Measurements from ENCODE around the gene CTNNBL1.

The CTNNBL1 gene

GRCh38 chr20:37846573-37846972 lies 152.7 kb downstream of the CTNNBL1 start:
- DNase-seq (ENCODE audit: low read depth) = no peak
- H3K4me3 ChIP-seq (ENCODE audit: low read depth, low read length) = no peak overlapping the region
- no peak for TF ChIP-seq CTCF (IDR thresholded peaks at IDR 0.05; ENCODE audit: low read depth, low read length, missing control alignments)
- in situ Hi-C loops (cut with HindIII; ENCODE audit: low sequenced_read_pairs) = no loop called here

GRCh38 chr20:37848706-37849105 lies 154.9 kb downstream of the CTNNBL1 start:
- in situ Hi-C loops (cut with HindIII; ENCODE audit: low sequenced_read_pairs) = no loop called here
- no peak for DNase-seq (ENCODE audit: low read depth)
- H3K4me3 ChIP-seq (ENCODE audit: low read depth, low read length) = no peak overlapping the region
- TF ChIP-seq CTCF (IDR thresholded peaks at IDR 0.05; ENCODE audit: low read depth, low read length, missing control alignments) = no peak

GRCh38 chr20:37849156-37849555 lies 155.3 kb downstream of the CTNNBL1 start:
- in situ Hi-C loops (cut with HindIII; ENCODE audit: low sequenced_read_pairs) = no loop called here
- DNase-seq (ENCODE audit: low read depth) = no peak
- TF ChIP-seq CTCF (IDR thresholded peaks at IDR 0.05; ENCODE audit: low read depth, low read length, missing control alignments) = no peak
- no peak overlapping the region for H3K4me3 ChIP-seq (ENCODE audit: low read depth, low read length)

GRCh38 chr20:37849566-37849965 lies 155.7 kb downstream of the CTNNBL1 start:
- no peak for TF ChIP-seq CTCF (IDR thresholded peaks at IDR 0.05; ENCODE audit: low read depth, low read length, missing control alignments)
- DNase-seq (ENCODE audit: low read depth) = no peak
- no peak overlapping the region for H3K4me3 ChIP-seq (ENCODE audit: low read depth, low read length)
- in situ Hi-C loops (cut with HindIII; ENCODE audit: low sequenced_read_pairs) = no loop called here

- no peak overlapping the region for H3K4me3 ChIP-seq (ENCODE audit: low read depth, low read length)
- no peak for TF ChIP-seq CTCF (IDR thresholded peaks at IDR 0.05; ENCODE audit: low read depth, low read length, missing control alignments)
- in situ Hi-C loops (cut with HindIII; ENCODE audit: low sequenced_read_pairs) = no loop called here
- DNase-seq (ENCODE audit: low read depth) = no peak
Observed at GRCh38 chr20:37850036-37850592, 156.3 kb downstream of the CTNNBL1 start.

- DNase-seq (ENCODE audit: low read depth) = no peak
- in situ Hi-C loops (cut with HindIII; ENCODE audit: low sequenced_read_pairs) = no loop called here
- no peak overlapping the region for H3K4me3 ChIP-seq (ENCODE audit: low read depth, low read length)
- TF ChIP-seq CTCF (IDR thresholded peaks at IDR 0.05; ENCODE audit: low read depth, low read length, missing control alignments) = no peak
Observed at GRCh38 chr20:37850724-37851355, 157.0 kb downstream of the CTNNBL1 start.
